Measurements from ENCODE around the gene KIR2DL4.

DNA sequence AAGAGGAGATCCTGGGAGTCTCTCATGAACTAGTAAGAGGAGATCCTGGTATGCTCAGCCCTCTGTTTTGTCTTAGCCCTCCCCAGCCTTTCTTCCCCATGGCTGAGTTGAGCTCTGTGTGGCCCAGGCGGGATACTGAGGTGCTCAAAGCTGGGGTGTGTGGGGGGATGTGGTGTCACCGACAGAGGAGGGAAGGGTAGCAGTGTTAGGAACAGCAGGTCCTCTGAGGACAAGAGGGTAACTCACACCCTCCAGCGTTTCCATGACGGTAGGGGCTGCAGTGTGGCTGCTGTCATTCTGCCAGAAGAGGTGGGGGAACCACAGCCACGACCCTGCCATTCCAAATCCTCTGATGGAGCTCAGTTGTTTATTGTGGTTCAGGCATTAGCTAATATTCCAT lies 691 bp downstream of the KIR2DL4 start:
- TF ChIP-seq, protein P1, sequence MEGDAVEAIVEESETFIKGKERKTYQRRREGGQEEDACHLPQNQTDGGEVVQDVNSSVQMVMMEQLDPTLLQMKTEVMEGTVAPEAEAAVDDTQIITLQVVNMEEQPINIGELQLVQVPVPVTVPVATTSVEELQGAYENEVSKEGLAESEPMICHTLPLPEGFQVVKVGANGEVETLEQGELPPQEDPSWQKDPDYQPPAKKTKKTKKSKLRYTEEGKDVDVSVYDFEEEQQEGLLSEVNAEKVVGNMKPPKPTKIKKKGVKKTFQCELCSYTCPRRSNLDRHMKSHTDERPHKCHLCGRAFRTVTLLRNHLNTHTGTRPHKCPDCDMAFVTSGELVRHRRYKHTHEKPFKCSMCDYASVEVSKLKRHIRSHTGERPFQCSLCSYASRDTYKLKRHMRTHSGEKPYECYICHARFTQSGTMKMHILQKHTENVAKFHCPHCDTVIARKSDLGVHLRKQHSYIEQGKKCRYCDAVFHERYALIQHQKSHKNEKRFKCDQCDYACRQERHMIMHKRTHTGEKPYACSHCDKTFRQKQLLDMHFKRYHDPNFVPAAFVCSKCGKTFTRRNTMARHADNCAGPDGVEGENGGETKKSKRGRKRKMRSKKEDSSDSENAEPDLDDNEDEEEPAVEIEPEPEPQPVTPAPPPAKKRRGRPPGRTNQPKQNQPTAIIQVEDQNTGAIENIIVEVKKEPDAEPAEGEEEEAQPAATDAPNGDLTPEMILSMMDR (IDR thresholded peaks at IDR 0.05) = no peak
- no peak for TF ChIP-seq EZH2 (IDR thresholded peaks at IDR 0.05)
